Measurements from ENCODE around the gene OTUB2. TPM values are rescaled to one million over a fixed set of nuclear protein-coding genes. Genes with fewer than 3 reads are reported as not detected.

The OTUB2 gene
- total RNA-seq, 2 experiments from 2014 or later: 0.25 to 0.29 TPM

- Mint-ChIP-seq H3K27me3 (no peaks in the 10 kb centered on the region), H3K9me3 (no peaks in the 10 kb centered on the region), H3K4me3 (no peak overlapping the region), H3K27ac (no peak overlapping the region), H3K4me1 (ENCODE audit: low read depth) (peaks cover 21% of the 10 kb centered on the region), H3K36me3 (ENCODE audit: low read depth) (no peaks in the 10 kb centered on the region)
- no peak for DNase-seq
- ATAC-seq: no peak
- ChIA-PET CTCF (interaction anchor here (0.9 to 3.4 kb wide), 7 partner anchors 16 to 109 kb away, joined by 3 to 26 read pairs (median 8); partner anchors contain the start of gene IFI27L2), POLR2A (interaction anchor here (0.7 to 0.8 kb wide), 2 partner anchors 28 to 51 kb away, joined by 3 read pairs; no protein-coding TSS in a partner anchor)
- no peak for TF ChIP-seq CTCF (IDR thresholded peaks at IDR 0.05)
- intact Hi-C loops (cut with micrococcal nuclease): no loop called here
These were observed 3.1 kb downstream of the OTUB2 start for GRCh38 chr14:94029265-94029664.

GRCh38 chr14:94029671-94030203 lies 3.6 kb downstream of the OTUB2 start:
- POLR2A ChIA-PET: no interaction called here
- Mint-ChIP-seq H3K36me3 (ENCODE audit: low read depth) (no peaks in the 10 kb centered on the region), H3K27me3 (no peaks in the 10 kb centered on the region), H3K4me1 (ENCODE audit: low read depth) (peaks cover 21% of the 10 kb centered on the region), H3K9me3 (no peaks in the 10 kb centered on the region), H3K27ac (no peak overlapping the region), H3K4me3 (no peak overlapping the region)
- DNase-seq (no peak), ATAC-seq (no peak)
- CTCF ChIA-PET: interaction anchor here (0.7 to 3.4 kb wide), 6 partner anchors 90 to 272 kb away, joined by 3 to 26 read pairs (median 9); partner anchors contain the start of gene IFI27L2
- intact Hi-C loops (cut with micrococcal nuclease): no loop called here
- TF ChIP-seq CTCF (IDR thresholded peaks at IDR 0.05): no peak

GRCh38 chr14:94030571-94030970 lies 4.4 kb downstream of the OTUB2 start:
- TF ChIP-seq CTCF (IDR thresholded peaks at IDR 0.05): no peak
- Mint-ChIP-seq H3K36me3 (ENCODE audit: low read depth) (no peaks in the 10 kb centered on the region), H3K27me3 (no peaks in the 10 kb centered on the region), H3K9me3 (no peaks in the 10 kb centered on the region), H3K4me1 (ENCODE audit: low read depth) (peaks cover 21% of the 10 kb centered on the region), H3K27ac (no peak overlapping the region), H3K4me3 (no peak overlapping the region)
- intact Hi-C loops (cut with micrococcal nuclease): no loop called here
- DNase-seq (no peak), ATAC-seq (no peak)
- CTCF ChIA-PET: interaction anchor here (0.7 to 3.4 kb wide), 2 partner anchors 106 to 273 kb away, joined by 3 to 20 read pairs; no protein-coding TSS in a partner anchor
- POLR2A ChIA-PET: no interaction called here

GRCh38 chr14:94031161-94031882 lies 5.2 kb downstream of the OTUB2 start:
- CTCF ChIA-PET: interaction anchor here (6.2 to 6.5 kb wide), 2 partner anchors 93 to 106 kb away, joined by 65 to 115 read pairs; no protein-coding TSS in a partner anchor
- Mint-ChIP-seq H3K36me3 (ENCODE audit: low read depth) (no peaks in the 10 kb centered on the region), H3K4me3 (no peak overlapping the region)

More at GRCh38 chr14:94031161-94031882, 5.2 kb downstream of the OTUB2 start:
- no peak for TF ChIP-seq CTCF (IDR thresholded peaks at IDR 0.05)
- Mint-ChIP-seq H3K4me1 (ENCODE audit: low read depth) (peaks cover 17% of the 10 kb centered on the region), H3K27me3 (no peaks in the 10 kb centered on the region), H3K27ac (no peak overlapping the region), H3K9me3 (no peaks in the 10 kb centered on the region)
- DNase-seq: no peak
- POLR2A ChIA-PET: no interaction called here
- intact Hi-C loops (cut with micrococcal nuclease): no loop called here
- no peak for ATAC-seq
